GM12864 (cell line): ENCODE results near the gene GNG8.
"Not testable (repeated sequence)": the region's sequence is repeated elsewhere in the genome, so short reads cannot be mapped to it uniquely, and the experiment has no call there.

Experiments used
- DNase-seq: peaks from one replicate; pipeline ENCODE4 v3.0.0-alpha.2; 2011; ENCODE audit warnings: low read depth
- H3K4me3 ChIP-seq: 2 replicates; pipeline ENCODE4 v1.5.1; 2011; ENCODE audit warnings: mild to moderate bottlenecking, low read depth, low read length, control low read depth
- TF ChIP-seq, protein P1 (sequence below): IDR thresholded peaks from 2 replicates; pipeline ENCODE4 v1.5.1; 2011; ENCODE audit warnings: low read depth, mild to moderate bottlenecking, moderate library complexity, low read length, control low read depth, inconsistent platforms; ENCODE audit errors: missing control alignments

The GNG8 gene

DNA sequence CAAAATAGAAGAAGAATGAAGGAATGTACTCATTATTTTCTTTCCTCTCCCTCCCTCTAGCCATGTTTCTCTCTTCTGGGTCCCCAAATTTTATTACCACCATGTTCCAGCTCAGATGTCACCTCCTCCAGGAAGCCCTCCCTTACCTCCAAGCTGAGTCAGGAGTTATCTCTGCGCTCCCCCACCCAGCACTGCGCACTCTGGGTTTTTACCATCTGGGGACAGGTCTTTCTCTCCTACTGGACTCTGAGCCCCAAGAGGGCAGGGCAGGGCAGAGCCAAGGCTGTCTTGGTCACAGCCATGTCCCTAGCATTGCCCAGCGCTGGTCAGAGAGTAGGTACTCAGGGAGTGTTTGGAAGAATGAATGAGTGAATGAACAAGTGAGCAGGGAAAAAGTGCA lies 2.9 kb downstream of the GNG8 start:
- no peak overlapping the region for H3K4me3 ChIP-seq
- no peak for DNase-seq
- TF ChIP-seq, protein P1, sequence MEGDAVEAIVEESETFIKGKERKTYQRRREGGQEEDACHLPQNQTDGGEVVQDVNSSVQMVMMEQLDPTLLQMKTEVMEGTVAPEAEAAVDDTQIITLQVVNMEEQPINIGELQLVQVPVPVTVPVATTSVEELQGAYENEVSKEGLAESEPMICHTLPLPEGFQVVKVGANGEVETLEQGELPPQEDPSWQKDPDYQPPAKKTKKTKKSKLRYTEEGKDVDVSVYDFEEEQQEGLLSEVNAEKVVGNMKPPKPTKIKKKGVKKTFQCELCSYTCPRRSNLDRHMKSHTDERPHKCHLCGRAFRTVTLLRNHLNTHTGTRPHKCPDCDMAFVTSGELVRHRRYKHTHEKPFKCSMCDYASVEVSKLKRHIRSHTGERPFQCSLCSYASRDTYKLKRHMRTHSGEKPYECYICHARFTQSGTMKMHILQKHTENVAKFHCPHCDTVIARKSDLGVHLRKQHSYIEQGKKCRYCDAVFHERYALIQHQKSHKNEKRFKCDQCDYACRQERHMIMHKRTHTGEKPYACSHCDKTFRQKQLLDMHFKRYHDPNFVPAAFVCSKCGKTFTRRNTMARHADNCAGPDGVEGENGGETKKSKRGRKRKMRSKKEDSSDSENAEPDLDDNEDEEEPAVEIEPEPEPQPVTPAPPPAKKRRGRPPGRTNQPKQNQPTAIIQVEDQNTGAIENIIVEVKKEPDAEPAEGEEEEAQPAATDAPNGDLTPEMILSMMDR, result no peak

DNA sequence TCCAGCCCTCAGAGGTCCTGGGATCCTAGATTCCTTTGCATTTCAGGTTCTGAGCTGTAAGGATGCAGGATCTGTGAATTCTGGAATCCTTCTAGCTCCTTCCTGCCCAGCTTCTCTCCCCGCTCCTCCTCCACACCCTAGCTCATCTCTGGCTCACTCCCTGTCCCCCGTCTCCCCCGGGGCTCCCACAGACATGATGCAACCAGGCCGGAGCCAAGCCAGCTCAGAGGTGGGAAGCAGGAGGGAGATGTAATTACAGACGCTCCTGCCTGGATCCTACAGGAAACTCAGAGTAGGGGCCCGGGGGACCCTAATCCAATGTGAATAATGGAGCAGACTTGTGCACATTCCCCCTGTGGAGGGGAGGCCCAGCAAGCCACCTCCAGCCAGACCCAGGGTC lies 4.5 kb downstream of the GNG8 start:
- H3K4me3 ChIP-seq, result no peak overlapping the region
- DNase-seq, result no peak
- TF ChIP-seq, protein P1, result no peak

DNA sequence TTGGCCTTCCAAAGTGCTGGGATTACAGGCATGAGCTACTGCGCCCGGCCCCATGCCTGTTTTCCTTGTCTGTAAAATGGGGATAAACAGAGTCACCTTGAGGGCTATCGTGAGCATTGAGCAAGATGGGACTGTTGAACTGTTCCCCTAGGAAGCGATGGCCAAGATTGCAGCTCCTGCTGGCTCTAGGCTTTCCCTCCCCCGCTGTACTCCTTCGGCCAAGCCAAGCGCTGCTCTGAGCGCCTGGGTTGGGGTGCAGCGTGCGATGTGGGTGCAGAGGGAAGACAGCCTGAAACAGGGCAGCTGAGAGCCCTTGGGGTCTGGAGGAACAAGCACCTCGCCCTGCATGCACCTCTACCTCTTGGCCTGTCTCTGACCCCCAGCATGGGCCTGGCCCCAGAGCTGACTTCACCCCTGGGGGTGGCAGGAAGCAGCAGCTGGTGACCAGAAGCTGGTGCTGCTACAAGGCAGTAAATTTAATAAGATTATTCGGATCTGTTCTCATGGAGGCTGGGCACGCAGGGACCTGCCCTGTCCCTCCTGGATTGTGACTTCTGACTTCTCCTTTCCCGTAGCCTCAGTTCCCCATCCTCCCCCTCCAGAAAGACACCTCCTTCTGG lies 5.3 kb downstream of the GNG8 start:
- TF ChIP-seq, protein P1, result no peak
- no peak for DNase-seq
- no peak overlapping the region for H3K4me3 ChIP-seq

DNA sequence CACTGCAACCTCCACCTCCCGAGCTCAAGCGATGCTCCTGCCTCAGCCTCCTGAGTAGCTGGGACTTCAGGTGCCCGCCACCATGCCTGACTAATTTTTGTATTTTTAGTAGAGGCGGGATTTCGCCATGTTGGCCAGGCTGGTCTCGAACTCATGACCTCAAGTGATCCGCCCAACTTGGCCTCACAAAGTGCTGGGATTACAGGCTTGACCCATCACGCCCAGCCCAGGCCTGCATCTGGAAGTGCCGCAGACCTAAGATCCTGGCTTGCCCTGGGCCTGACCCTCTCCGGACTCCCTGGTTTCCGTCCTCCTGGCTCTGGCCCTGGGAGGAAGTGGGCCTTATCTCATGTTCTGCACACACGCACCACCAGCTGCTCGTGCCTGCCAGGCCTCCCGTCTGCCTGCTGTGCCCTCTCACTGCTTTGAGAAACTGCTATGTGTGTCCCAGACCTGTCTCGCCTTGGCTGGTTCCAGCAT lies 6.4 kb downstream of the GNG8 start:
- TF ChIP-seq, protein P1, result no peak
- no peak overlapping the region for H3K4me3 ChIP-seq

DNA sequence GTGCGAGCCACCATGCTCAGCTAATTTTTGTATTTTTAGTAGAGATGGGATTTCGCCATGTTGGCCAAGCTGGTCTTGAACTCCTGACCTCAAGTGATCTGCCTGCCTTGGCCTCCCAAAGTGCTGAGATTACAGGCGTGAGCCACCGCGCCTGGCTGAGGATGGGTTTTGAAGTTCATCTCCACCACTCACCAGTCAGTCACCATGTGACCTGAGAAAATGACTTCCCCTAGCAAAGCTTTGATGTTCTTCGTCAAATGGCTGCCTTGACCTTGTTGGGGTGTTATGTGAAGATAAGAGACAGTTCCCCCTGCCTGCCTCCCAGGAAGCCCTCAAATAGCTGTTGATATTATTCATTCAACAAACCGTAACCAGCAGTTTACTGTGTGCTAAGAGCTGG lies 7.0 kb downstream of the GNG8 start:
- DNase-seq, H3K4me3 ChIP-seq: not testable (repeated sequence)

More for the DNA sequence above, 6.4 kb downstream of the GNG8 start:
- no peak for DNase-seq

DNA sequence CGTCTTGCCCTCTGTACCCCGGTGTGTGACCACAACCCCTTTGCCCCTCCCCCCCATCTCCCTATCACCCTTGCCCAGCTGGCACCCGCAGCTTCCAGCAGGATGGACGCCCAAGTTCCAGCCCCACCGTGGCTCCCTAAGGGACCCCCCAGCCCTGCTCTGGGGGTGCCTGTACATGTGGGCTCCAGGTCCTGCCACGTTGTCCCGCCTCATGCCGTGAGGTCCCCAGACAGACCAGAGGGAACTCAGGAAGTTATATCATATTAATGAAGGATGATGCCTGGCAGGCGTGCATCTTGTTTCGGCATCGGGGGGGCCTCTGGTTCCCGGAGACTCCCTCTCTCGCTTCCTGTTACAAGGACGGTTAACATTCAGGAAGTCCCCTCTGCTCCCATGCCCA lies 9.6 kb downstream of the GNG8 start:
- no peak for DNase-seq
- no peak overlapping the region for H3K4me3 ChIP-seq
- TF ChIP-seq, protein P1, result no peak

DNA sequence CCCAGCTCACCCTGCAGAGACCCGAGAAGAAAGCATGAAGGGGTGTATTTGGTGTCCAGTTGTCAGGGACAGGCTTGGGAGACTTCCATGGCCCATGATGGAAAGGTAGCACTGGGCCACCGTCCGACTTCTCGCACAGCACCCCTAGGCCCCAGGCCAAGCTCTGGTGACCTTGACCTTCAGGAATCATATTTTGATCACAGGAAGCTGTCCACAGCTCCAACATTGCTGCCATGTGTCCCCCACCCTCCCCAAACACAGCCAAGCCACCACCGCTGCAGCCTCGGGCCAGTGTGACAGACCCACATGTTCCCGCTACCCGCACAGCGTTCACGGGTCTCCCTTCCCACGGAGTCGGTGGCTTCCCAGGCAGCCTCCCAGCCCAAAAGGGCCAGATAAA lies 10.3 kb downstream of the GNG8 start:
- no peak overlapping the region for H3K4me3 ChIP-seq
- no peak for DNase-seq
- TF ChIP-seq, protein P1, result no peak
